Spleen (tissue), 11 donors: ENCODE results near the gene DVL2. TPM values are rescaled to one million over a fixed set of nuclear protein-coding genes. Genes with fewer than 3 reads are reported as not detected.
"Not testable (repeated sequence)": the region's sequence is repeated elsewhere in the genome, so short reads cannot be mapped to it uniquely, and the experiment has no call there.

Experiments used
- DNase-seq: peaks from one replicate; pipeline ENCODE4 v3.0.0-alpha.2; 2020
- H3K27ac ChIP-seq, 8 donors: fragments of 200-600 bp; sonication (generic) in 7 of 8; 1 replicate in 4 of 8; 2 replicates in 4 of 8; pipeline versions ENCODE4 v1.5.0 to v1.8.0; 2016 to 2021; ENCODE audit warnings: inconsistent platforms in 4 of 8, mild to moderate bottlenecking in 4 of 8, moderate library complexity in 1 of 8
- H3K27me3 ChIP-seq, 7 donors: fragments of 200-600 bp; sonication (generic) in 6 of 7; replicated peaks in 1 of 7; 1 replicate in 4 of 7; 2 replicates in 3 of 7; pipeline versions ENCODE4 v1.5.0 to v1.8.0; 2016 to 2021; ENCODE audit warnings: inconsistent platforms in 3 of 7, mild to moderate bottlenecking in 1 of 7
- H3K36me3 ChIP-seq, 6 donors: fragments of 200-600 bp; sonication (generic) in 5 of 6; 1 replicate in 4 of 6; 2 replicates in 2 of 6; pipeline versions ENCODE4 v1.5.0 to v1.8.0; 2016 to 2021; ENCODE audit warnings: inconsistent platforms in 2 of 6
- H3K4me1 ChIP-seq, 6 donors: fragments of 200-600 bp; sonication (generic) in 5 of 6; 1 replicate in 3 of 6; 2 replicates in 3 of 6; pipeline versions ENCODE4 v1.5.0 to v1.8.0; 2016 to 2021; ENCODE audit warnings: inconsistent platforms in 3 of 6
- H3K4me3 ChIP-seq, 8 donors: fragments of 200-600 bp; sonication (generic) in 7 of 8; 1 replicate in 4 of 8; 2 replicates in 4 of 8; pipeline versions ENCODE4 v1.5.0 to v1.8.0; 2016 to 2021; ENCODE audit warnings: inconsistent platforms in 4 of 8, mild to moderate bottlenecking in 4 of 8, moderate library complexity in 2 of 8
- H3K9me3 ChIP-seq, 8 donors: fragments of 200-600 bp; sonication (generic) in 7 of 8; 1 replicate in 4 of 8; 2 replicates in 4 of 8; pipeline versions ENCODE4 v1.5.0 to v1.8.0; 2016 to 2021; ENCODE audit warnings: inconsistent platforms in 4 of 8
- CTCF ChIP-seq, 11 experiments: fragments of 200-600 bp in 7 of 11; fragments of 450-650 bp in 4 of 11; sonication (generic) in 4 of 11; IDR thresholded peaks in 8 of 11; conservative IDR thresholded peaks in 3 of 11; 1 replicate in 7 of 11; 2 replicates in 4 of 11; pipeline versions ENCODE4 v1.4.0 to v1.8.0; 2016 to 2021; ENCODE audit warnings: antibody characterized with exemption in 11 of 11, inconsistent platforms in 4 of 11, mild to moderate bottlenecking in 1 of 11
- POLR2A ChIP-seq, 3 donors: fragments of 450-650 bp; IDR thresholded peaks; one replicate each; pipeline ENCODE4 v1.5.1; 2017; ENCODE audit warnings: antibody characterized with exemption in 3 of 3, mild to moderate bottlenecking in 1 of 3
- POLR2AphosphoS5 ChIP-seq, 3 donors: sonication (generic); formaldehyde crosslinking; IDR thresholded peaks; one replicate each; pipeline ENCODE4 v1.5.1; 2017; ENCODE audit warnings: antibody characterized with exemption in 3 of 3
- WGBS, 5 donors: extraction: QIAGEN DNeasy Blood & Tissue Kit in 3 of 5; methylation state at CpG; one replicate each; pipeline versions ENCODE4 v1.1.5 to v1.1.7; 2013 to 2018; 5-methylcytosine and 5-hydroxymethylcytosine counted together
- intact Hi-C: fragments of 100-400 bp; cut with DNase I; formaldehyde crosslinking; loops from one replicate; pipeline ENCODE4 v1.15.0; 2023; ENCODE audit warnings: low total_unique reads
- polyA plus RNA-seq, 3 donors: library from polyadenylated mRNA; stranded (reverse); fragments of 200-250 nt; gene quantifications; one replicate each; pipeline ENCODE4 v1.2.1, GENCODE V29; 2013
- total RNA-seq, 7 donors: library from RNA; depleted of rRNA in 3 of 7; stranded (reverse); fragments of >200 nt in 3 of 7; fragmentation: NEBNext Ultra II Directional in 4 of 7; extraction: Animal tissue kit (Norgen Biotek cat#: 25700) in 4 of 7; gene quantifications; one replicate each; pipeline versions ENCODE4 v1.1.0 to v1.2.1, GENCODE V29; 2016 to 2021
- donor health status: healthy with polysubstance abuse.
- donor health status: DM: no; HTN: no; CAD: no; lungs with moderate emphysema.
- donor health status: DM: no; HTN: no; CAD: no.
- donor health status: Bipolar disorder and iron deficiency.
- donor health status: healthy.
- donor health status: DM: no; HTN: no; CAD: no.
- donor health status: DM: yes; HTN: yes; CAD: no.

The DVL2 gene
- total and polyA plus RNA-seq, 10 donors = 9.8 to 48.0 (median 37.7) TPM

GRCh38 chr17:7186241-7186640 is 48.1 kb downstream of the DVL2 start:
- TF ChIP-seq POLR2AphosphoS5 (IDR thresholded peaks at IDR 0.05) (no peak), POLR2A (IDR thresholded peaks at IDR 0.05) (no peak), CTCF (IDR thresholded peaks at IDR 0.05 in 8 of 11, conservative IDR thresholded peaks at IDR 0.05 in 3 of 11) (no peak)
- no peak for DNase-seq
- peaks cover 0 to 13% (median 0%) of the 10 kb centered on the region in 6 donors for H3K36me3 ChIP-seq
- H3K27ac ChIP-seq = no peak overlapping the region
- no peaks in the 10 kb centered on the region for H3K9me3 ChIP-seq
- H3K4me1 ChIP-seq = peaks cover 0 to 5% (median 0%) of the 10 kb centered on the region in 6 donors
- intact Hi-C loops = no loop called here
- no peaks in the 10 kb centered on the region for H3K27me3 ChIP-seq
- H3K4me3 ChIP-seq = no peak overlapping the region
- WGBS, 5 donors = 52 to 74% (median 56%) methylated on average over 7 of the region's 7 CpGs

GRCh38 chr17:7184647-7185046 is 49.7 kb downstream of the DVL2 start:
- H3K4me3 ChIP-seq = no peak overlapping the region
- 91 to 95% (median 92%) methylated on average over 6 of the region's 6 CpGs for WGBS, 5 donors
- peaks cover 0 to 5% (median 0%) of the 10 kb centered on the region in 6 donors for H3K4me1 ChIP-seq
- DNase-seq = no peak
- H3K36me3 ChIP-seq = no peaks in the 10 kb centered on the region
- no peaks in the 10 kb centered on the region for H3K27me3 ChIP-seq
- TF ChIP-seq POLR2AphosphoS5 (IDR thresholded peaks at IDR 0.05) = no peak
- no peak for TF ChIP-seq CTCF (IDR thresholded peaks at IDR 0.05 in 8 of 11, conservative IDR thresholded peaks at IDR 0.05 in 3 of 11)
- TF ChIP-seq POLR2A (IDR thresholded peaks at IDR 0.05) = no peak
- H3K27ac ChIP-seq = no peak overlapping the region
- intact Hi-C loops = no loop called here
- no peaks in the 10 kb centered on the region for H3K9me3 ChIP-seq

GRCh38 chr17:7184091-7184488 is 50.2 kb downstream of the DVL2 start:
- no peak overlapping the region for H3K27ac ChIP-seq
- TF ChIP-seq CTCF (IDR thresholded peaks at IDR 0.05 in 8 of 11, conservative IDR thresholded peaks at IDR 0.05 in 3 of 11) = no peak
- no peak for TF ChIP-seq POLR2A (IDR thresholded peaks at IDR 0.05)
- no peak for TF ChIP-seq POLR2AphosphoS5 (IDR thresholded peaks at IDR 0.05)
- H3K4me1 ChIP-seq = peaks cover 0 to 5% (median 0%) of the 10 kb centered on the region in 6 donors
- H3K36me3 ChIP-seq = no peaks in the 10 kb centered on the region
- peaks cover 0 to 6% (median 0%) of the 10 kb centered on the region in 7 donors for H3K27me3 ChIP-seq
- H3K4me3 ChIP-seq = no peak overlapping the region
- 51 to 62% (median 54%) methylated on average over 14 of the region's 14 CpGs for WGBS, 5 donors
- intact Hi-C loops = no loop called here
- H3K9me3 ChIP-seq = no peaks in the 10 kb centered on the region
- no peak for DNase-seq

GRCh38 chr17:7183433-7184090 is 50.8 kb downstream of the DVL2 start:
- no peak overlapping the region for H3K27ac ChIP-seq
- WGBS, 5 donors = 85 to 89% (median 86%) methylated on average over 7 of the region's 7 CpGs
- no peaks in the 10 kb centered on the region for H3K9me3 ChIP-seq
- no peaks in the 10 kb centered on the region for H3K36me3 ChIP-seq
- peaks cover 0 to 11% (median 0%) of the 10 kb centered on the region in 7 donors for H3K27me3 ChIP-seq
- peaks cover 0 to 5% (median 0%) of the 10 kb centered on the region in 6 donors for H3K4me1 ChIP-seq
- no peak overlapping the region for H3K4me3 ChIP-seq
- no peak for DNase-seq
- intact Hi-C loops = no loop called here
- TF ChIP-seq CTCF (IDR thresholded peaks at IDR 0.05 in 8 of 11, conservative IDR thresholded peaks at IDR 0.05 in 3 of 11) = no peak

GRCh38 chr17:7182101-7182500 is 52.2 kb downstream of the DVL2 start:
- Histone ChIP-seq H3K27me3 (peaks cover 0 to 25% (median 14%) of the 10 kb centered on the region in 7 donors), H3K4me1 (peaks cover 7 to 18% (median 12%) of the 10 kb centered on the region in 6 donors)
- intact Hi-C loops, H3K27ac ChIP-seq, H3K4me3 ChIP-seq, H3K36me3 ChIP-seq, H3K9me3 ChIP-seq, DNase-seq: not testable (repeated sequence)
- 90 to 94% (median 93%) methylated on average over 2 of the region's 2 CpGs for WGBS, 5 donors
